Ovary (tissue), 3 donors: ENCODE measurements around the gene ZSWIM7.

Source experiments
- EP300 ChIP-seq: sonication (generic); formaldehyde crosslinking; IDR thresholded peaks from one replicate; pipeline ENCODE4 v1.6.1; 2017; ENCODE audit warnings: antibody characterized with exemption
- POLR2A ChIP-seq: fragments of 450-650 bp; IDR thresholded peaks from one replicate; pipeline ENCODE4 v1.6.1; 2017; ENCODE audit warnings: antibody characterized with exemption, mild to moderate bottlenecking, moderate library complexity
- TF ChIP-seq, protein P1 (sequence below), 3 donors: fragments of 450-650 bp in 2 of 3; fragments of 200-600 bp in 1 of 3; IDR thresholded peaks; one replicate each; pipeline versions ENCODE4 v1.5.1 to v1.8.0; 2016 to 2022; ENCODE audit warnings: antibody characterized with exemption in 3 of 3, mild to moderate bottlenecking in 1 of 3
- donor health status: DM: no; HTN: no; CAD: no.

DNA sequence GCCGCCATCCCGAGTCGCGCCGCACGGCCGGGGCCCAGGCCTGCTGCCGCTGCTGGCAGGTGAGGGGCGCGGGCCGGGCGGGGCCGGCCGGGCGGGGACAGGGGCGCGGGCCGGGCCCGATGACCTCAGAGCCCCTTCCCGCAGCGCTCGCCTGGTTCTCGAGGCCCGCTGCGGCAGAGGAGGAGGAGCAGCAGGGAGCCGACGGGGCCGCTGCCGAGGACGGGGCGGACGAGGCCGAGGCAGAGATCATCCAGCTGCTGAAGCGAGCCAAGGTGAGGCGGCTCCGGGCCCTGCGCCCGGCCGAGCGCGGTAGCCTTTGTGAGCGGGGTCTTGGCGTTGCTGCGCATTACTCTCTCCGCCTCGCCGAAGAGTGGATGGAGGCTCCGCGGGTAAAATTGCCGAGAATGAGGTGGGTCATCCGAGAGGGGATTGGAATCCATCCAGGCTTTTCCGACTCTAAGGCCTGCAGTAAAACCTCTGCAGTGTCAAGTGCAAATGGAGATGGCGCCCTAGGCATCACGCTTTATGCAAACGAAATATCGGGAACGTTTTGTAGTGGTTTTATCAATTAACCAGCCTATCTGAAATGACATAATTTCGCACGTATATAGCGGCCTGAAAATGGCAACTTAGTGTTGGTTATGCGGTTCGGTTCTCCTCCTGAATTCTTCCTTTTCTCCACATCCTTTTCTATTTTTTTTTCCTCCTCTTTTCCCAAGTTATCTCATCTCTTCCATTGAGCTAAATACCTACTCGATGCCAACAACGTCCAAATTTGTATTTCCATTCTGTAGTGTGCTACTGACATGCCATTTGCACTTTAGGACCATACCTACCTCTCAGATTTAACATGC is 697 bp upstream of the ZSWIM7 start:
- TF ChIP-seq, protein P1, sequence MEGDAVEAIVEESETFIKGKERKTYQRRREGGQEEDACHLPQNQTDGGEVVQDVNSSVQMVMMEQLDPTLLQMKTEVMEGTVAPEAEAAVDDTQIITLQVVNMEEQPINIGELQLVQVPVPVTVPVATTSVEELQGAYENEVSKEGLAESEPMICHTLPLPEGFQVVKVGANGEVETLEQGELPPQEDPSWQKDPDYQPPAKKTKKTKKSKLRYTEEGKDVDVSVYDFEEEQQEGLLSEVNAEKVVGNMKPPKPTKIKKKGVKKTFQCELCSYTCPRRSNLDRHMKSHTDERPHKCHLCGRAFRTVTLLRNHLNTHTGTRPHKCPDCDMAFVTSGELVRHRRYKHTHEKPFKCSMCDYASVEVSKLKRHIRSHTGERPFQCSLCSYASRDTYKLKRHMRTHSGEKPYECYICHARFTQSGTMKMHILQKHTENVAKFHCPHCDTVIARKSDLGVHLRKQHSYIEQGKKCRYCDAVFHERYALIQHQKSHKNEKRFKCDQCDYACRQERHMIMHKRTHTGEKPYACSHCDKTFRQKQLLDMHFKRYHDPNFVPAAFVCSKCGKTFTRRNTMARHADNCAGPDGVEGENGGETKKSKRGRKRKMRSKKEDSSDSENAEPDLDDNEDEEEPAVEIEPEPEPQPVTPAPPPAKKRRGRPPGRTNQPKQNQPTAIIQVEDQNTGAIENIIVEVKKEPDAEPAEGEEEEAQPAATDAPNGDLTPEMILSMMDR (IDR thresholded peaks at IDR 0.05) = no peak
- TF ChIP-seq POLR2A (no peak), EP300 (no peak)
